Activated naive CD4-positive, alpha-beta T cell treated with anti-CD3 and anti-CD28 coated beads, Interleukin-2, amount 10 ng/mL, durations not matched to agents 7 days and 5 days (primary cell): Measurements from ENCODE around the gene MBLAC2.
A peak's percentile ranks its signal among the peaks of the same experiment; 100 is the strongest.

Source experiments
- CTCF ChIA-PET: fragments of 350-600 bp; sonication (Branson Sonifier 250); formaldehyde crosslinking; loops from one replicate; lab custom pipeline; 2021; ENCODE audit warnings: antibody characterized with exemption; lab: Charles Lee
- DNase-seq: peaks from one replicate; pipeline ENCODE4 v3.0.0-alpha.2; 2020
- H3K27ac Mint-ChIP-seq: one replicate; pipeline ENCODE4 v1.8.0; 2021; ENCODE audit warnings: mild to moderate bottlenecking, moderate library complexity, mixed read lengths
- H3K27me3 Mint-ChIP-seq: one replicate; pipeline ENCODE4 v1.8.0; 2021; ENCODE audit warnings: mild to moderate bottlenecking, mixed read lengths
- H3K36me3 Mint-ChIP-seq: one replicate; pipeline ENCODE4 v1.8.0; 2021; ENCODE audit warnings: mixed read lengths
- H3K4me1 Mint-ChIP-seq: one replicate; pipeline ENCODE4 v1.8.0; 2021; ENCODE audit warnings: mixed read lengths
- H3K4me3 Mint-ChIP-seq: one replicate; pipeline ENCODE4 v1.8.0; 2021; ENCODE audit warnings: mild to moderate bottlenecking, moderate library complexity, mixed read lengths
- H3K9me3 Mint-ChIP-seq: one replicate; pipeline ENCODE4 v1.8.0; 2021; ENCODE audit warnings: mixed read lengths

MBLAC2 gene

GRCh38 chr5:90479611-90480385, 5.2 kb upstream of the MBLAC2 start:
- H3K27ac Mint-ChIP-seq = no peak overlapping the region
- H3K4me1 Mint-ChIP-seq = peaks cover 19% of the 10 kb centered on the region

GRCh38 chr5:90477621-90478215, 3.1 kb upstream of the MBLAC2 start:
- CTCF ChIA-PET = interaction anchor here (1.0 kb wide), 1 partner anchor 52 kb away, joined by 3 read pairs; the partner anchor contains the start of gene LYSMD3
- no peaks in the 10 kb centered on the region for H3K36me3 Mint-ChIP-seq
- peaks cover 25% of the 10 kb centered on the region for H3K4me1 Mint-ChIP-seq
- no peak for DNase-seq
- no peaks in the 10 kb centered on the region for H3K9me3 Mint-ChIP-seq
- H3K27ac Mint-ChIP-seq = no peak overlapping the region
- peaks cover 3% of the 10 kb centered on the region for H3K27me3 Mint-ChIP-seq
- no peak overlapping the region for H3K4me3 Mint-ChIP-seq

More at GRCh38 chr5:90479611-90480385, 5.2 kb upstream of the MBLAC2 start:
- CTCF ChIA-PET = no interaction called here
- Mint-ChIP-seq H3K36me3 (no peaks in the 10 kb centered on the region), H3K9me3 (no peaks in the 10 kb centered on the region), H3K4me3 (no peak overlapping the region), H3K27me3 (peaks cover under 1% of the 10 kb centered on the region)
- no peak for DNase-seq

GRCh38 chr5:90477073-90477472, 2.5 kb upstream of the MBLAC2 start:
- peaks cover 3% of the 10 kb centered on the region for H3K27me3 Mint-ChIP-seq
- H3K4me3 Mint-ChIP-seq = no peak overlapping the region
- DNase-seq = no peak
- H3K4me1 Mint-ChIP-seq = peaks cover 28% of the 10 kb centered on the region
- CTCF ChIA-PET = interaction anchor here (1.0 kb wide), 1 partner anchor 53 kb away, joined by 3 read pairs; the partner anchor contains the start of gene LYSMD3
- H3K9me3 Mint-ChIP-seq = no peaks in the 10 kb centered on the region
- no peaks in the 10 kb centered on the region for H3K36me3 Mint-ChIP-seq
- no peak overlapping the region for H3K27ac Mint-ChIP-seq

GRCh38 chr5:90476391-90476790, 1.8 kb upstream of the MBLAC2 start:
- H3K36me3 Mint-ChIP-seq = no peaks in the 10 kb centered on the region
- H3K27me3 Mint-ChIP-seq = peaks cover 3% of the 10 kb centered on the region
- CTCF ChIA-PET = interaction anchor here (1.0 kb wide), 1 partner anchor 54 kb away, joined by 3 read pairs; the partner anchor contains the start of gene LYSMD3
- H3K4me3 Mint-ChIP-seq = no peak overlapping the region
- DNase-seq = no peak
- no peaks in the 10 kb centered on the region for H3K9me3 Mint-ChIP-seq
- H3K4me1 Mint-ChIP-seq = peaks cover 29% of the 10 kb centered on the region
- H3K27ac Mint-ChIP-seq = no peak overlapping the region

- peak overlapping the region; percentile 98 for H3K4me3 Mint-ChIP-seq
- H3K4me1 Mint-ChIP-seq = peaks cover 32% of the 10 kb centered on the region
- H3K27ac Mint-ChIP-seq = no peak overlapping the region
- no peaks in the 10 kb centered on the region for H3K9me3 Mint-ChIP-seq
- H3K27me3 Mint-ChIP-seq = peaks cover 3% of the 10 kb centered on the region
- no peak for DNase-seq
- peaks cover 3% of the 10 kb centered on the region for H3K36me3 Mint-ChIP-seq
- CTCF ChIA-PET = interaction anchor here (0.5 to 1.6 kb wide), 3 partner anchors 23 to 54 kb away, joined by 3 to 6 read pairs (median 6); partner anchors contain the start of gene LYSMD3
Measured at GRCh38 chr5:90475436-90475980, 937 bp upstream of the MBLAC2 start.

- peaks cover 3% of the 10 kb centered on the region for H3K27me3 Mint-ChIP-seq
- CTCF ChIA-PET = interaction anchor here (1.1 to 2.0 kb wide), 5 partner anchors 12 to 59 kb away, joined by 3 to 8 read pairs (median 3); no protein-coding TSS in a partner anchor
Measured at GRCh38 chr5:90473396-90474234, 956 bp downstream of the MBLAC2 start.

GRCh38 chr5:90472783-90473395, 1.7 kb downstream of the MBLAC2 start:
- Mint-ChIP-seq H3K27ac (peak overlapping the region; percentile 94), H3K36me3 (peaks cover 21% of the 10 kb centered on the region)

More at GRCh38 chr5:90473396-90474234, 956 bp downstream of the MBLAC2 start:
- H3K4me3 Mint-ChIP-seq = peak overlapping the region; percentile 98
- peak; percentile 52 for DNase-seq
- H3K27ac Mint-ChIP-seq = peak overlapping the region; percentile 94
- peaks cover 32% of the 10 kb centered on the region for H3K4me1 Mint-ChIP-seq
- no peaks in the 10 kb centered on the region for H3K9me3 Mint-ChIP-seq
- H3K36me3 Mint-ChIP-seq = peaks cover 15% of the 10 kb centered on the region

GRCh38 chr5:90461288-90461687, 13.3 kb downstream of the MBLAC2 start:
- H3K9me3 Mint-ChIP-seq = no peaks in the 10 kb centered on the region
- peaks cover 2% of the 10 kb centered on the region for H3K36me3 Mint-ChIP-seq
- no peaks in the 10 kb centered on the region for H3K4me1 Mint-ChIP-seq
- DNase-seq = no peak
- CTCF ChIA-PET = interaction anchor here (1.6 kb wide), 1 partner anchor 12 kb away, joined by 3 read pairs; no protein-coding TSS in a partner anchor
- H3K4me3 Mint-ChIP-seq = no peak overlapping the region
- no peaks in the 10 kb centered on the region for H3K27me3 Mint-ChIP-seq
- no peak overlapping the region for H3K27ac Mint-ChIP-seq

More at GRCh38 chr5:90472783-90473395, 1.7 kb downstream of the MBLAC2 start:
- peaks cover 32% of the 10 kb centered on the region for H3K4me1 Mint-ChIP-seq
- CTCF ChIA-PET = interaction anchor here (0.7 to 2.0 kb wide), 4 partner anchors 9 to 63 kb away, joined by 3 to 8 read pairs (median 4); partner anchors contain the start of gene CETN3
- H3K9me3 Mint-ChIP-seq = peaks cover 3% of the 10 kb centered on the region
- H3K4me3 Mint-ChIP-seq = peak overlapping the region; percentile 98
- H3K27me3 Mint-ChIP-seq = peaks cover 3% of the 10 kb centered on the region
- DNase-seq = no peak

GRCh38 chr5:90446961-90447360, 27.6 kb downstream of the MBLAC2 start:
- Mint-ChIP-seq H3K36me3 (no peaks in the 10 kb centered on the region), H3K4me1 (no peaks in the 10 kb centered on the region)
- CTCF ChIA-PET = interaction anchor here (1.0 kb wide), 1 partner anchor 83 kb away, joined by 3 read pairs; no protein-coding TSS in a partner anchor

GRCh38 chr5:90440644-90441043, 33.9 kb downstream of the MBLAC2 start:
- peaks cover 4% of the 10 kb centered on the region for H3K27me3 Mint-ChIP-seq
- no peaks in the 10 kb centered on the region for H3K9me3 Mint-ChIP-seq
- H3K4me3 Mint-ChIP-seq = peak overlapping the region; percentile 71
- no peak for DNase-seq
- no peak overlapping the region for H3K27ac Mint-ChIP-seq
- CTCF ChIA-PET = interaction anchor here (0.6 to 6.5 kb wide), 4 partner anchors 10 to 164 kb away, joined by 3 to 53 read pairs (median 6); partner anchors contain the start of gene LYSMD3
- no peaks in the 10 kb centered on the region for H3K36me3 Mint-ChIP-seq
- H3K4me1 Mint-ChIP-seq = peaks cover 10% of the 10 kb centered on the region

More at GRCh38 chr5:90446961-90447360, 27.6 kb downstream of the MBLAC2 start:
- Mint-ChIP-seq H3K27me3 (no peaks in the 10 kb centered on the region), H3K4me3 (no peak overlapping the region), H3K27ac (no peak overlapping the region), H3K9me3 (no peaks in the 10 kb centered on the region)
- DNase-seq = no peak

- DNase-seq = no peak
- CTCF ChIA-PET = interaction anchor here (0.7 to 6.5 kb wide), 7 partner anchors 11 to 354 kb away, joined by 3 to 53 read pairs (median 3); partner anchors contain the start of genes LYSMD3, MBLAC2 and POLR3G
- Mint-ChIP-seq H3K9me3 (no peaks in the 10 kb centered on the region), H3K4me3 (no peak overlapping the region), H3K36me3 (no peaks in the 10 kb centered on the region), H3K4me1 (peaks cover 10% of the 10 kb centered on the region), H3K27ac (no peak overlapping the region), H3K27me3 (peaks cover 4% of the 10 kb centered on the region)
Measured at GRCh38 chr5:90438100-90438499, 36.5 kb downstream of the MBLAC2 start.

- H3K4me1 Mint-ChIP-seq = peaks cover 10% of the 10 kb centered on the region
- H3K27me3 Mint-ChIP-seq = peaks cover 4% of the 10 kb centered on the region
- H3K4me3 Mint-ChIP-seq = no peak overlapping the region
- no peaks in the 10 kb centered on the region for H3K9me3 Mint-ChIP-seq
- H3K27ac Mint-ChIP-seq = no peak overlapping the region
- H3K36me3 Mint-ChIP-seq = no peaks in the 10 kb centered on the region
- CTCF ChIA-PET = interaction anchor here (0.7 to 6.5 kb wide), 8 partner anchors 11 to 354 kb away, joined by 3 to 53 read pairs (median 3); partner anchors contain the start of genes LYSMD3, MBLAC2 and POLR3G
- DNase-seq = no peak
Measured at GRCh38 chr5:90437663-90438062, 36.9 kb downstream of the MBLAC2 start.
